Measurements from ENCODE around the gene STARD10.

Gene STARD10

GRCh38 chr11:72760539-72761405, 33.1 kb downstream of the STARD10 start:
- TF ChIP-seq CTCF (IDR thresholded peaks at IDR 0.05; ENCODE audit: low read depth, low read length, missing control alignments): no peak
- H3K4me3 ChIP-seq (ENCODE audit: low read depth, low read length): no peak overlapping the region
- no peak for DNase-seq (ENCODE audit: low read depth)

DNA sequence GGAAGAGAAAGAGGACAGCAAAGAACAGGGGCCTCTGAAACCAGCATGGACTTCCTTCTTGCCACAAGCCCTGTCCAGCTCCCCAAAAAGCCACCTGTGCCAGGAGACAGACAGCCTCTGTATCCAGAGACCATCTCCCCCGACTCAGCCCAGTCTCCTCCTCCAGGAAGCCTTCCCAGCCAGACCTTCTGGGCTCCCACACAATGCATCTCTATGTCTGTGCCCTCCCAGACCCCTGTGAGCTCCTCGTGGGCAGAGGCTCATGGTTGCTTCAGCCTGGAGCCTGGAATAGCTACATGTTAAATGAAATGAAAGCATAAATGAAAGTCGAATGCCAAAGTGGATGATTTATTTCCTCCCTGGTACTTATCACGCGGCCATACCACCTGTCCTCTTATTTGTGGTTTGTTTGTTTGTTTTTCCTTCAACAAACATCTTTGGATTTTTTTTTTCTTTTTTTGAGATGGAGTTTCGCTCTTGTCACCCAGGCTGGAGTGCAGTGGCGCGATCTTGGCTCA, 34.3 kb downstream of the STARD10 start:
- TF ChIP-seq CTCF (IDR thresholded peaks at IDR 0.05; ENCODE audit: low read depth, low read length, missing control alignments): no peak
- no peak overlapping the region for H3K4me3 ChIP-seq (ENCODE audit: low read depth, low read length)
- DNase-seq (ENCODE audit: low read depth): no peak

GRCh38 chr11:72758690-72759389, 35.0 kb downstream of the STARD10 start:
- no peak for TF ChIP-seq CTCF (IDR thresholded peaks at IDR 0.05; ENCODE audit: low read depth, low read length, missing control alignments)
- no peak for DNase-seq (ENCODE audit: low read depth)
- H3K4me3 ChIP-seq (ENCODE audit: low read depth, low read length): no peak overlapping the region

DNA sequence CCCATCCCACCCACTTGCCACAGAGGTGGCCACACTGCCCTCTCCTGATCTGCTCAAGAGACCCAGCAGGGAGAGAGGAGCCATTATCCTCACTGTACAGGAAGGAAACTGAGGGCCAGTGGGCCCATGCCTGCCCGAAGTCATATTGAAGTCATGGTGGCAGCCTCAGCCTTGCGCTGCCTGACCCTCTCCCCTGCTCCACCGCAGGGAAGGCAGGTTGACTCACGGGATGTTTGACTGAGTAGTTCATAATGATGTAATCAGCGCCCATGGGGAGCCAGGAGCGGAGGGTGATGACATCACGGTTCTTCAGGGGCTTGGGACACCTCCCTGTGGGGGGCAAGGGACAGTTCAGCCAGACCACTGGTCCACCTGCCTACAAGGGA, 35.5 kb downstream of the STARD10 start:
- no peak for DNase-seq (ENCODE audit: low read depth)
- H3K4me3 ChIP-seq (ENCODE audit: low read depth, low read length): no peak overlapping the region
- TF ChIP-seq CTCF (IDR thresholded peaks at IDR 0.05; ENCODE audit: low read depth, low read length, missing control alignments): no peak

- H3K4me3 ChIP-seq (ENCODE audit: low read depth, low read length): no peak overlapping the region
- no peak for DNase-seq (ENCODE audit: low read depth)
- no peak for TF ChIP-seq CTCF (IDR thresholded peaks at IDR 0.05; ENCODE audit: low read depth, low read length, missing control alignments)
These were observed 38.0 kb downstream of the STARD10 start for GRCh38 chr11:72755713-72756285.

DNA sequence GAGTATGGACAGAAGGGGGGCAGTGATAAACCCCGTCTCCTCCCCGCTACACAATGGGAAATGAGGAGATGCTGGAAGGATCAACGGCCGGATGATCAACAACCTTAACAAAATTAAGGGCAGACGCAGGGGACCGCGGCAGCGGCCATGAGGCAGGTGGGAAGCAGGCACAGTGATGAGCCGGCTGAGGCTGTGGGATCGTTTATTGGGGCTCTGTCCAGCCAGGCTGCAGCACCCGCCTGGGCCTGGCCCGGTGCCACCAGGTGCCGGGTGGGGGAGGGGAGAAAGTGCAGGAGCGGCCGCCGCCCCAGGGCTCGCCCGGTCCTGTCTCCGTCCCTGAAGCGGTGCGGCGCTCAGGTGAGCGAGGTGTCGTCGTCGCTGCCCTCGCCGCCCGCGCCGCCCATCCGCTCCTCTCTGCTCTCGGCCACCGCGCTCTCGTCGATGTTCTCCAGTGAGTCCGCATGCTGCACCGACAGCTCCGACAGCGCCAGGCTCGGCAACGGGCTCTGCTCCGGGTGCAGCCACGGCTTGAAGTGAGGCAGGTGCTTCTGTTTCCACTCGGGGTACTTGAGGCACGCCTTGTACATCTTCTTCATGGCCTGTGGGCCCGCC, 39.2 kb downstream of the STARD10 start:
- TF ChIP-seq CTCF (IDR thresholded peaks at IDR 0.05; ENCODE audit: low read depth, low read length, missing control alignments): no peak
- no peak overlapping the region for H3K4me3 ChIP-seq (ENCODE audit: low read depth, low read length)
- no peak for DNase-seq (ENCODE audit: low read depth)
